GM23248 (cell line): Measurements from ENCODE around the gene USP40. TPM values are rescaled to one million over a fixed set of nuclear protein-coding genes. Genes with fewer than 3 reads are reported as not detected.

Experiments
- DNase-seq: peaks from one replicate; pipeline ENCODE4 v3.0.0-alpha.2; 2015
- H2AFZ ChIP-seq: fragments of 200-600 bp; sonication (generic); 2 replicates; pipeline ENCODE4 v1.6.1; 2016; ENCODE audit warnings: antibody characterized with exemption
- H3F3A ChIP-seq: fragments of 200-600 bp; sonication (generic); 2 replicates; pipeline ENCODE4 v1.6.1; 2016; ENCODE audit warnings: mild to moderate bottlenecking, antibody characterized with exemption, mixed run types; ENCODE audit not compliant: insufficient read depth
- H3K27ac ChIP-seq: fragments of 200-600 bp; sonication (generic); 2 replicates; pipeline ENCODE4 v1.5.1; 2016; ENCODE audit warnings: mild to moderate bottlenecking
- H3K27me3 ChIP-seq: fragments of 200-600 bp; sonication (generic); replicated peaks from 2 replicates; pipeline ENCODE4 v1.6.1; 2016; ENCODE audit warnings: mild to moderate bottlenecking; ENCODE audit not compliant: insufficient read depth
- H3K36me3 ChIP-seq: fragments of 200-600 bp; sonication (generic); 2 replicates; pipeline ENCODE4 v1.6.1; 2016; ENCODE audit warnings: low read depth, mild to moderate bottlenecking
- H3K4me1 ChIP-seq: fragments of 200-600 bp; sonication (generic); 2 replicates; pipeline ENCODE4 v1.6.1; 2016; ENCODE audit warnings: mild to moderate bottlenecking; ENCODE audit not compliant: insufficient read depth
- H3K4me2 ChIP-seq: fragments of 200-600 bp; sonication (generic); one replicate; pipeline ENCODE4 v1.6.1; 2016; ENCODE audit warnings: mild to moderate bottlenecking; ENCODE audit not compliant: unreplicated experiment
- H3K4me3 ChIP-seq: fragments of 200-600 bp; sonication (generic); 2 replicates; pipeline ENCODE4 v1.5.1; 2016; ENCODE audit warnings: mild to moderate bottlenecking
- H3K79me2 ChIP-seq: fragments of 200-600 bp; sonication (generic); 2 replicates; pipeline ENCODE4 v1.6.1; 2016; ENCODE audit warnings: mild to moderate bottlenecking; ENCODE audit not compliant: insufficient read depth
- H3K9ac ChIP-seq: fragments of 200-600 bp; sonication (generic); 2 replicates; pipeline ENCODE4 v1.6.1; 2016; ENCODE audit warnings: mild to moderate bottlenecking
- H3K9me2 ChIP-seq: fragments of 200-600 bp; sonication (generic); 2 replicates; pipeline ENCODE4 v1.6.1; 2016; ENCODE audit warnings: mixed run types, mild to moderate bottlenecking, moderate library complexity; ENCODE audit not compliant: insufficient read depth
- H3K9me3 ChIP-seq: fragments of 200-600 bp; sonication (generic); one replicate; pipeline ENCODE4 v1.6.1; 2017; ENCODE audit warnings: low read depth
- H4K20me1 ChIP-seq: fragments of 200-600 bp; sonication (generic); 2 replicates; pipeline ENCODE4 v1.6.0; 2016; ENCODE audit not compliant: insufficient read depth
- EZH2 ChIP-seq: fragments of 200-600 bp; sonication (generic); IDR thresholded peaks from 2 replicates; pipeline ENCODE4 v1.6.1; 2018; ENCODE audit warnings: antibody characterized with exemption, mild to moderate bottlenecking; ENCODE audit not compliant: insufficient read depth, poor library complexity, severe bottlenecking
- EZH2phosphoT487 ChIP-seq: fragments of 200-600 bp; sonication (generic); IDR thresholded peaks from 2 replicates; pipeline ENCODE4 v1.6.1; 2018; ENCODE audit warnings: antibody characterized with exemption, moderate library complexity, mild to moderate bottlenecking, low read depth; ENCODE audit not compliant: insufficient read depth
- WGBS, 2 experiments: methylation state at CpG; one replicate each; pipeline ENCODE4 v1.1.6; 2015 to 2017; ENCODE audit warnings: low lambda C conversion rate in 2 of 2, low coverage in 1 of 2; ENCODE audit errors: missing lambda C conversion rate in 2 of 2; 5-methylcytosine and 5-hydroxymethylcytosine counted together
- in situ Hi-C: fragments of 300-500 bp; cut with MboI; formaldehyde crosslinking; loops from 2 replicates; pipeline ENCODE4 v1.15.0; 2020
- polyA plus RNA-seq: library from polyadenylated mRNA; unstranded; fragments of >200 nt; fragmentation: Nextera tagmentation; extraction: Ambion mirVana; gene quantifications from 2 replicates; pipeline ENCODE4 v1.2.1, GENCODE V29; 2016
- total RNA-seq: library from RNA; depleted of rRNA; stranded (reverse); fragments of >200 nt; shearing (Covaris generic); gene quantifications from 2 replicates; pipeline ENCODE4 v1.2.3, GENCODE V29; 2014

The USP40 gene
- total and polyA plus RNA-seq, 2 experiments from 2014 or later = 25.1 to 31.0 TPM

- Histone ChIP-seq H3K4me1 (no peaks in the 10 kb centered on the region), H3K9ac (no peak overlapping the region), H3K9me2 (no peaks in the 10 kb centered on the region), H3K4me3 (no peak overlapping the region), H3K9me3 (no peaks in the 10 kb centered on the region), H4K20me1 (no peaks in the 10 kb centered on the region), H3K27me3 (peaks cover 5% of the 10 kb centered on the region; the same call in 1 of the 2 replicates), H3K27ac (no peak overlapping the region), H3K36me3 (no peaks in the 10 kb centered on the region), H2AFZ (no peak overlapping the region), H3K79me2 (no peaks in the 10 kb centered on the region), H3F3A (no peaks in the 10 kb centered on the region), H3K4me2 (no peak overlapping the region)
- in situ Hi-C loops = no loop called here
- TF ChIP-seq EZH2phosphoT487 = no peak
- TF ChIP-seq EZH2 = no peak
- no peak for DNase-seq
- 57 to 62% methylated on average over 4 of the region's 4 CpGs for WGBS, 2 experiments
These were observed 5.9 kb upstream of the USP40 start for GRCh38 chr2:233572468-233572867.

- in situ Hi-C loops = no loop called here
- TF ChIP-seq EZH2phosphoT487 = no peak
- no peak for TF ChIP-seq EZH2
- no peaks in the 10 kb centered on the region for H3K36me3 ChIP-seq
- H3K4me3 ChIP-seq = no peak overlapping the region
- no peaks in the 10 kb centered on the region for H3F3A ChIP-seq
- no peak overlapping the region for H3K4me2 ChIP-seq
- H2AFZ ChIP-seq = no peak overlapping the region
- DNase-seq = no peak
- H3K9me3 ChIP-seq = no peaks in the 10 kb centered on the region
- H3K9ac ChIP-seq = no peak overlapping the region
- no peaks in the 10 kb centered on the region for H3K4me1 ChIP-seq
- WGBS, 2 experiments = 56 to 78% methylated on average over 2 of the region's 2 CpGs
- no peaks in the 10 kb centered on the region for H3K79me2 ChIP-seq
- no peaks in the 10 kb centered on the region for H4K20me1 ChIP-seq
- no peaks in the 10 kb centered on the region for H3K9me2 ChIP-seq
- H3K27me3 ChIP-seq = peaks cover 5% of the 10 kb centered on the region; the same call in 1 of the 2 replicates
- H3K27ac ChIP-seq = no peak overlapping the region
These were observed 4.9 kb upstream of the USP40 start for GRCh38 chr2:233571462-233571861.

- Histone ChIP-seq H3K27ac (no peak overlapping the region), H3K27me3 (peaks cover 5% of the 10 kb centered on the region; the same call in 1 of the 2 replicates), H3K4me2 (no peak overlapping the region), H3K79me2 (peaks cover 4% of the 10 kb centered on the region; the same call in 1 of the 2 replicates), H3K9me3 (no peaks in the 10 kb centered on the region), H3K9me2 (no peaks in the 10 kb centered on the region), H4K20me1 (no peaks in the 10 kb centered on the region), H3K4me3 (no peak overlapping the region), H3K4me1 (no peaks in the 10 kb centered on the region), H2AFZ (no peak overlapping the region), H3F3A (no peaks in the 10 kb centered on the region), H3K36me3 (no peaks in the 10 kb centered on the region), H3K9ac (no peak overlapping the region)
- no peak for TF ChIP-seq EZH2
- no peak for TF ChIP-seq EZH2phosphoT487
- in situ Hi-C loops = no loop called here
- no peak for DNase-seq
- WGBS, 2 experiments = 0 to 7% methylated on average over 1 of the region's 1 CpG
These were observed 4.4 kb upstream of the USP40 start for GRCh38 chr2:233571001-233571400.

GRCh38 chr2:233565685-233566140 is 869 bp downstream of the USP40 start:
- TF ChIP-seq EZH2 = no peak
- no peak for TF ChIP-seq EZH2phosphoT487
- Histone ChIP-seq H3K4me1 (peaks cover 10% of the 10 kb centered on the region), H3K9ac (peak overlapping the region; percentile 99), H3K9me2 (no peaks in the 10 kb centered on the region), H3F3A (no peaks in the 10 kb centered on the region), H3K79me2 (peaks cover 27% of the 10 kb centered on the region), H3K4me3 (peak overlapping the region; percentile 95), H4K20me1 (no peaks in the 10 kb centered on the region), H3K4me2 (peak overlapping the region; percentile 92), H3K9me3 (no peaks in the 10 kb centered on the region), H3K27me3 (no peaks in the 10 kb centered on the region), H2AFZ (peak overlapping the region; percentile 89), H3K27ac (peak overlapping the region; percentile 89), H3K36me3 (no peaks in the 10 kb centered on the region)
- WGBS, 2 experiments = 0 to 6% methylated on average over 6 of the region's 6 CpGs
- no peak for DNase-seq
- in situ Hi-C loops = no loop called here

- Histone ChIP-seq H3K9me2 (no peaks in the 10 kb centered on the region), H3F3A (no peaks in the 10 kb centered on the region), H3K27me3 (no peaks in the 10 kb centered on the region), H2AFZ (no peak overlapping the region), H3K79me2 (peaks cover 34% of the 10 kb centered on the region), H4K20me1 (no peaks in the 10 kb centered on the region), H3K9me3 (no peaks in the 10 kb centered on the region), H3K4me1 (peaks cover 10% of the 10 kb centered on the region), H3K27ac (no peak overlapping the region), H3K4me2 (no peak overlapping the region), H3K36me3 (peaks cover 6% of the 10 kb centered on the region; the same call in 1 of the 2 replicates), H3K9ac (no peak overlapping the region), H3K4me3 (no peak overlapping the region)
- TF ChIP-seq EZH2 (no peak), EZH2phosphoT487 (no peak)
- WGBS, 2 experiments = 94 to 97% methylated on average over 8 of the region's 8 CpGs
- peak; percentile 14 for DNase-seq
- in situ Hi-C loops = no loop called here
These were observed 2.7 kb downstream of the USP40 start for GRCh38 chr2:233563663-233564430.
